ENCODE measurements around the gene PKD1.

PKD1 gene

DNA sequence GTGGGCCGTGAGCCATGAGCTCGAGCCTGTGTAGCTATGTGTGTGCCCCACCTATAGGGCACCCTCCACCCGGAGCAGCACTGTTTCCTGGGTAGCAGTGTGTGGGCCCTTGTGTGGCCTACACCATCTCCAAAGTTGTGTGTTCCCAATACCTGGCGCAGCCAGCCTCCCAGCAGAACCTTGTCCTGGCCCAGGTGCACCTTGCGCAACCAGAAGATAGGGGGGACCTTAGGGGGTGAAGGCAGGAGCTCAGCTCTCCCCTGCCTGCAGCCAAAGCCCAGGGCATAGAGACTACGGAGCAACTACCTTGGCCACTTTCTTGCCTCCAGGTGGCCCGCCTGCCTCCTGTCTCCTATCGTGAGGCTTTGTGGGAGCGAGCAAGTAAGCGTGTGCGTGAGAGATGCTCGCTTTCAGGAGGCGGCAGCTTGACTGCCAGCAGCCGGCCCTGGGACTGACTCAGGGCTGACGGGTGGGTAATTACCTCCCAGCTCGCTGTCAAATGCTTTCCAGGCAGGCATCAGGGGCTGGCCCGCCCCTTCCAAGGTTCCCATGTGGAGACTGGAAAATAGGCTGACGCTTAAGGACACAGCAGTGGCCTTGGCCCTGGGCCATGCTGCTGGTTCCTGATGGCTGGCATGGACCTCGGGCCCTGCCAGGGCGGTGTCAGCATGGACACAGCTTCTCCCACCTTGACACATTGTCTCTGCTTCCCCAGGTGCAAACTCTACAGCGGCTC, 38.9 kb upstream of the PKD1 start:
- no peak for TF ChIP-seq ZFX (IDR thresholded peaks at IDR 0.05; ENCODE audit: borderline replicate concordance)
- TF ChIP-seq, protein P1, sequence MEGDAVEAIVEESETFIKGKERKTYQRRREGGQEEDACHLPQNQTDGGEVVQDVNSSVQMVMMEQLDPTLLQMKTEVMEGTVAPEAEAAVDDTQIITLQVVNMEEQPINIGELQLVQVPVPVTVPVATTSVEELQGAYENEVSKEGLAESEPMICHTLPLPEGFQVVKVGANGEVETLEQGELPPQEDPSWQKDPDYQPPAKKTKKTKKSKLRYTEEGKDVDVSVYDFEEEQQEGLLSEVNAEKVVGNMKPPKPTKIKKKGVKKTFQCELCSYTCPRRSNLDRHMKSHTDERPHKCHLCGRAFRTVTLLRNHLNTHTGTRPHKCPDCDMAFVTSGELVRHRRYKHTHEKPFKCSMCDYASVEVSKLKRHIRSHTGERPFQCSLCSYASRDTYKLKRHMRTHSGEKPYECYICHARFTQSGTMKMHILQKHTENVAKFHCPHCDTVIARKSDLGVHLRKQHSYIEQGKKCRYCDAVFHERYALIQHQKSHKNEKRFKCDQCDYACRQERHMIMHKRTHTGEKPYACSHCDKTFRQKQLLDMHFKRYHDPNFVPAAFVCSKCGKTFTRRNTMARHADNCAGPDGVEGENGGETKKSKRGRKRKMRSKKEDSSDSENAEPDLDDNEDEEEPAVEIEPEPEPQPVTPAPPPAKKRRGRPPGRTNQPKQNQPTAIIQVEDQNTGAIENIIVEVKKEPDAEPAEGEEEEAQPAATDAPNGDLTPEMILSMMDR (IDR thresholded peaks at IDR 0.05) = no peak

DNA sequence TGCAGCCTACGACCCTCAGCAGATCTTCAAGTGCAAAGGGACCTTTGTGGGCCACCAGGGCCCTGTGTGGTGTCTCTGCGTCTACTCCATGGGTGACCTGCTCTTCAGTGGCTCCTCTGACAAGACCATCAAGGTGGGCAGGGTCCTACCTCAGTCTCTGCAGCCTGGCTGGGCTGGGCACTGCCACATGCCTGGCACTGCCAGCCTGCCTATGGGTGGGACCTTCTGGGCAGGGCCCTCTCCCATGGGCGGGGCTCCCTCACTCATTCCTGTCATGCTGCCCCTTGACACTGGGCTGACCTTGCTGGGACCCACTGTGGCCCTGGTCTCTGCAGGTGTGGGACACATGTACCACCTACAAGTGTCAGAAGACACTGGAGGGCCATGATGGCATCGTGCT, 38.2 kb upstream of the PKD1 start:
- no peak for TF ChIP-seq ZFX (IDR thresholded peaks at IDR 0.05; ENCODE audit: borderline replicate concordance)
- TF ChIP-seq, protein P1 (IDR thresholded peaks at IDR 0.05) = no peak
- no peak overlapping the region for H3K27ac ChIP-seq

More for the DNA sequence above, 38.9 kb upstream of the PKD1 start:
- no peak overlapping the region for H3K27ac ChIP-seq

DNA sequence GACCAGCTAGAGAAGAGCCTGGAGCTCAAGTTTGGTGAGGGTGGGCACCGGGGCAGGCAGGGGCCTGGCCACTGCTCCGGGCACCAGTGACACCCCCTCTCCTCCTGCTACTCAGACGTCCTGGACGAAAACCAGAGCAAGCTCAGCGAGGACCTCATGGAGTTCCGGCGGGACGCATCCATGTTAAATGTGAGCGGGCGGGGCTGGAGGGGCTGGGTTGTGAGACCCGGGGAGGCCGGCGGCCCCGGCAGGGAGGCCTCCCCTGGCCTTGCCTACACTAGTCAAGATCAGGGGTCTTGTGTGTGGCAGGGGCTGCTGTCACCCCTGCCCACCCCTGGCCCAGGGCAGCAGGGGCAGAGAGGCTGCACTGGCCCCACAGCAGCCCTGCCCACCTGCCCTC, 37.7 kb upstream of the PKD1 start:
- H3K27ac ChIP-seq = no peak overlapping the region
- TF ChIP-seq ZFX (IDR thresholded peaks at IDR 0.05; ENCODE audit: borderline replicate concordance) = no peak
- TF ChIP-seq, protein P1 (IDR thresholded peaks at IDR 0.05) = no peak

- TF ChIP-seq, protein P1 (IDR thresholded peaks at IDR 0.05) = no peak
- no peak for TF ChIP-seq ZFX (IDR thresholded peaks at IDR 0.05; ENCODE audit: borderline replicate concordance)
- H3K27ac ChIP-seq = no peak overlapping the region
Measured at GRCh38 chr16:2172688-2173335, 37.1 kb upstream of the PKD1 start.

GRCh38 chr16:2171601-2172178, 36.0 kb upstream of the PKD1 start:
- TF ChIP-seq, protein P1 (IDR thresholded peaks at IDR 0.05) = no peak
- no peak for TF ChIP-seq ZFX (IDR thresholded peaks at IDR 0.05; ENCODE audit: borderline replicate concordance)
- H3K27ac ChIP-seq = no peak overlapping the region

- TF ChIP-seq ZFX (IDR thresholded peaks at IDR 0.05; ENCODE audit: borderline replicate concordance) = no peak
- TF ChIP-seq, protein P1 (IDR thresholded peaks at IDR 0.05) = no peak
Measured at GRCh38 chr16:2170587-2171435, 35.1 kb upstream of the PKD1 start.

More at GRCh38 chr16:2170587-2171435, 35.1 kb upstream of the PKD1 start:
- H3K27ac ChIP-seq = no peak overlapping the region
